PFSK-1 (cell line): ENCODE results near the gene NOTO.

Source experiments
- FOXP2 ChIP-seq: optimal IDR thresholded peaks from 2 replicates; pipeline ENCODE3; 2011; ENCODE audit warnings: borderline replicate concordance, control low read depth, inconsistent platforms; ENCODE audit not compliant: insufficient read depth; ENCODE audit errors: extremely low read length, extremely low read depth
- POLR2AphosphoS5 ChIP-seq: IDR thresholded peaks from 2 replicates; pipeline ENCODE4 v1.6.1; 2012; ENCODE audit warnings: low read depth, mild to moderate bottlenecking, control low read depth, low read length, moderate library complexity
- SIN3A ChIP-seq: IDR thresholded peaks from 2 replicates; pipeline ENCODE4 v1.6.1; 2012; ENCODE audit warnings: mild to moderate bottlenecking, low read length, moderate library complexity, borderline replicate concordance; ENCODE audit not compliant: insufficient read depth
- TAF1 ChIP-seq: IDR thresholded peaks from 2 replicates; pipeline ENCODE4 v1.6.1; 2012; ENCODE audit warnings: low read length, control low read depth, borderline replicate concordance; ENCODE audit not compliant: insufficient read depth
- TF ChIP-seq, protein P1 (sequence below), 2 experiments: IDR thresholded peaks; 2 replicates each; pipeline versions ENCODE4 v1.6.1 to v1.8.0; 2011 to 2012; ENCODE audit warnings: low read depth in 2 of 2, low read length in 2 of 2, control low read depth in 1 of 2, inconsistent platforms in 1 of 2, mild to moderate bottlenecking in 1 of 2, moderate library complexity in 1 of 2; ENCODE audit not compliant: insufficient read depth in 1 of 2

NOTO gene

DNA sequence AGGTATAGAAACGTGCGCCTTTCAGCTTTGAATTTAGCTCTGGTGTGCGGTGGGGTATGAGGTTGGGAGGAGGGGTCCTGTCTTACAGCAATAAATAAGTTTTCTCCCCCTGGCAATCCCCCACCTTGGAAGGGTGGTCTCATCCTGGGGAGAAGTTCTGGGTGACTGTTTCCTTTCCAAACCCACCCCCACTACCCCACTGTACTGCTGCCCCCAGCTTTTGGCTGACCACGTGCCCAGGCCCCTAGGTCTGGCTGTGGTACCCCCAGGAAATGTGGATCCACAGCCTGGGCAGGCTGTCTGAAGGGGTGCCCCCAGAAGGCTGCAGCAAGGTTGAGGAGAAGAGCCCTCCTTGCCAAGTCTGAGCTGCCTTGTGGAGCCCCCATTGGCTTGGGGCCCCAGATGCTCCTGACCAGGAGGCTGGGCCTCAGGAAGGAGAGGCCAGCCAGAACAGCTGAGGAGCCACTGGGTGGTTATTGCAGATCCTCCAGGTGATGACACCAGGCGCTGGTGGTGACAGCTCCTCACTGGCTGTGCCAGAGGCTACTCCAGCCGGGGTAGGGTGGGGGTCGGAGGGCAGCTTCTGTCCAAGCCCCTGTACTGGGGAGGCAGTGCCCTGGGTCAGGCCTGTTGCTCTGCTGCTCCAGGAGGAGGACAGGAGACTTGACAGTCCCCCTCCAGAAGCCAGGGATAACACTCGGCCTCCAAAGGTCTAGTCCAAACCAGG lies 56.0 kb downstream of the NOTO start:
- TF ChIP-seq, protein P1, sequence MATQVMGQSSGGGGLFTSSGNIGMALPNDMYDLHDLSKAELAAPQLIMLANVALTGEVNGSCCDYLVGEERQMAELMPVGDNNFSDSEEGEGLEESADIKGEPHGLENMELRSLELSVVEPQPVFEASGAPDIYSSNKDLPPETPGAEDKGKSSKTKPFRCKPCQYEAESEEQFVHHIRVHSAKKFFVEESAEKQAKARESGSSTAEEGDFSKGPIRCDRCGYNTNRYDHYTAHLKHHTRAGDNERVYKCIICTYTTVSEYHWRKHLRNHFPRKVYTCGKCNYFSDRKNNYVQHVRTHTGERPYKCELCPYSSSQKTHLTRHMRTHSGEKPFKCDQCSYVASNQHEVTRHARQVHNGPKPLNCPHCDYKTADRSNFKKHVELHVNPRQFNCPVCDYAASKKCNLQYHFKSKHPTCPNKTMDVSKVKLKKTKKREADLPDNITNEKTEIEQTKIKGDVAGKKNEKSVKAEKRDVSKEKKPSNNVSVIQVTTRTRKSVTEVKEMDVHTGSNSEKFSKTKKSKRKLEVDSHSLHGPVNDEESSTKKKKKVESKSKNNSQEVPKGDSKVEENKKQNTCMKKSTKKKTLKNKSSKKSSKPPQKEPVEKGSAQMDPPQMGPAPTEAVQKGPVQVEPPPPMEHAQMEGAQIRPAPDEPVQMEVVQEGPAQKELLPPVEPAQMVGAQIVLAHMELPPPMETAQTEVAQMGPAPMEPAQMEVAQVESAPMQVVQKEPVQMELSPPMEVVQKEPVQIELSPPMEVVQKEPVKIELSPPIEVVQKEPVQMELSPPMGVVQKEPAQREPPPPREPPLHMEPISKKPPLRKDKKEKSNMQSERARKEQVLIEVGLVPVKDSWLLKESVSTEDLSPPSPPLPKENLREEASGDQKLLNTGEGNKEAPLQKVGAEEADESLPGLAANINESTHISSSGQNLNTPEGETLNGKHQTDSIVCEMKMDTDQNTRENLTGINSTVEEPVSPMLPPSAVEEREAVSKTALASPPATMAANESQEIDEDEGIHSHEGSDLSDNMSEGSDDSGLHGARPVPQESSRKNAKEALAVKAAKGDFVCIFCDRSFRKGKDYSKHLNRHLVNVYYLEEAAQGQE (IDR thresholded peaks at IDR 0.05; ENCODE audit: insufficient read depth in 1 of 2, low read depth in 2 of 2, low read length in 2 of 2) = no peak
- no peak for TF ChIP-seq SIN3A
- no peak for TF ChIP-seq POLR2AphosphoS5
- no peak for TF ChIP-seq TAF1
- no peak for TF ChIP-seq FOXP2

DNA sequence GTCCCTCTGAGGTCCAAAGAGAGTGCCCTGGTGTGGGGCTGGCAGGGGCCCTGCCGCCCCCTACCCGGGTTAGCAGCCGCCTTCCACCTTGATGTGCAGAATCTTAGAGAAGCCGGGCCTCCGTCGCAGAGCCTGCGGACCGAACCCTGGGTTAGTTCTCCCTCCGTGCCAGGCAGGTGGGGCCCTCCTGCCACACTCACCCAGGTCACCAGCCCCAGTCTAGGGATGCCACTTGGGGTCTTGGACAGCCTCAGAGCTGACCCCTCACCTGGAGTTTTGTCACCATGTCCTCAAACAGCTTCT lies 56.5 kb downstream of the NOTO start:
- TF ChIP-seq SIN3A (no peak), TAF1 (no peak), POLR2AphosphoS5 (no peak), FOXP2 (no peak)
- TF ChIP-seq, protein P1 (IDR thresholded peaks at IDR 0.05; ENCODE audit: insufficient read depth in 1 of 2, low read depth in 2 of 2, low read length in 2 of 2) = no peak

DNA sequence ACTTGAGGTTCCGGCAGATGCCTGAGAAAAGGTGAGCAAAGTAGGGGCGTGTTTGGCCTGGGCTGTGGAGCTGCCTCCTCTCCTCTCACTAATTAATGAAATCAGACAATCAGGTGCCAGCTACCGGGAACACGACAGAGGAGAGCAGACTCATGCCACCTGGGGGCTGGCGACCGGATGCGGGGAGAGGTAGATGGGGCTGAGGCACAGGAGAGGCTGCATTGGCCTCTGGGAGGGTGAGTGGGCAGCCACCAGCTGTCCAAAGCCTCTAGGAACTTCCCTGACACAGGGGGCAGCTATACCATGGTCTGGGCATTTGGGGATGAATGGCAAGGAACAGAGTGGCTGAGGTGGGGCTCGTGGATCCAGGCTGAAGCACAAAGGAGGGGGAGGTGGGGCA lies 56.9 kb downstream of the NOTO start:
- no peak for TF ChIP-seq SIN3A
- no peak for TF ChIP-seq FOXP2
- TF ChIP-seq, protein P1 (IDR thresholded peaks at IDR 0.05; ENCODE audit: insufficient read depth in 1 of 2, low read depth in 2 of 2, low read length in 2 of 2) = no peak
- no peak for TF ChIP-seq TAF1
- no peak for TF ChIP-seq POLR2AphosphoS5

GRCh38 chr2:73259704-73260337 lies 57.4 kb downstream of the NOTO start:
- no peak for TF ChIP-seq TAF1
- TF ChIP-seq, protein P1 (IDR thresholded peaks at IDR 0.05; ENCODE audit: insufficient read depth in 1 of 2, low read depth in 2 of 2, low read length in 2 of 2) = no peak
- TF ChIP-seq FOXP2 = no peak
- no peak for TF ChIP-seq SIN3A
- TF ChIP-seq POLR2AphosphoS5 = no peak
